NCI-H69 (cell line): ENCODE results near the gene GAMT.

Experiments used
- DNase-seq: peaks from one replicate; lab custom pipeline; 2025; lab: John Stamatoyannopoulos, UW

Gene GAMT

GRCh38 chr19:1418496-1418775 lies 17.1 kb upstream of the GAMT start:
- no peak for DNase-seq

DNA sequence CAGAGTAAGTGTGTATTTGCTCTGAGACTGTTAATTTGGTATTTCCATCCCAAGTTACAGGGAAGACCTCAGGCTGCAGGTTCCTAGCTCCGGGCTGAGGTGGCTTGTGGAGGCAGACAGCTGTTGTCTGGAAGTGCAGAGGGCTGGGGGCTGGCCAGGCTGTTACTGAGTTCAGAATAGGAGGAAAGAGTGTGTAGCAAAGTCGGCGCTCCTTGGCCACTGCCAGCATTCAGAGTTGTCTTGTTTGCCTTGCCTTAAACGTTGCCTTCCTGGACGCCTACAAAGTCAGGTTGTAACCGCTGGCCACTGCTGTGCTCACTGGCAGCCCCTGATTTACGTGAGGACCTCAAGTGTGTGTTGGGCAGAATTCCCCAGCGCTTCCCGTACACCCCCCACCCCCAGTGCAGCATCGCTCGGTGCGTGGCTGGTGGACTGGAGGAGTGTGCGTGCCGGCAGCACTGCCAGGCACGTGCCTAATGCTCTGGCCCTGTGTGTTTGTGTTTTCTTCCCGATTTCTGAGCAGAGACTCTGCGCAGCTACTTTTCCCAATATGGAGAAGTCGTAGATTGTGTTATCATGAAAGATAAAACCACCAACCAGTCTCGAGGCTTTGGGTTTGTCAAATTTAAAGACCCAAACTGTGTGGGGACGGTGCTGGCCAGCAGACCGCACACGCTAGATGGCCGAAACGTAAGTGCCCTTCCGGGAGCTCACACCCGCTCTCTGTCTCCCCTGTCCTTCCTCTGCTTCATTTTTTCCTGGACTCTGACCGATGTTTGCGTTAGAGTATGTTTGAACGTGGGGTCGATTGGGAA lies 16.5 kb upstream of the GAMT start:
- no peak for DNase-seq

GRCh38 chr19:1417145-1417544 lies 15.8 kb upstream of the GAMT start:
- DNase-seq, result no peak

DNA sequence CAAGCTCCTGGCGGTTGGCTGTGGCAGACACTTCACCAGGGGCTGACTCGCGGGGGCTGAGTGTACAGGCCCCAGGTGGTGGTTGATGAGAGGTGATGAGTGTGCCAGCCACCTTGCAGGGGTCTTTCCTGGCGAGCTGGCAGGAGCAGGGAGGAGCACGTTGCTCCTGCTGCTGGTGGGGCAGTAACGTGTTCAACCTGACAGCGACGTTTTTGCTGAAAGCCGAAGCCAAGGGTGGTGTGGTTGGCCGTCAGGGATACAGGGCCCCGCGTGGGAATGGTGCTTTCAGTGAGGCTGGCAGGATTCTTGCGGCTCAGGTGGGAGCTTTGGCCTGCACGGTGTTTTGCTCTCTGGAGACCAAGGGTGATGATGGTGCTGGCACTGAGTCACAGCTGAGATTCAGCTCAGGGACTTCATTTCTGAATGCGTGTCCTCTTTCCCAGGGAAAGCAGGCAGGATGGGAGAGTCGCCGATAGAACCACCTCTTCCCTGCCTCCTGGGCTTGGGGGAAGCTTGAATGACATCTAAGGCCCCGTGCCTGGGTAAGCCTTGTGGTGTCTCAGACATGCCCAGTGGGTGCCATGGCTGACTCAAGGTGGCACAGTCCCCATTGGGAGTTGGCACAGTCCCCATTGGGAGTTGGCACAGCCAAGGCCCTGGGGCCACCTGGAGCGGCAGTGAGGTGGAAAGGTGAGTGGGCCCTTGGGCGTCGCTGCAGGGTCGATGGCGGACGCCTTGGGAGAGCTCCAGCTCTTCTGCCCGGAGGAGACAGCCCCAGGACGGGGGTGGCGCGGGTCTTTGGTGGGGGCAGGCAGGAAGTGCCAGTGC lies 14.9 kb upstream of the GAMT start:
- DNase-seq, result no peak

- DNase-seq, result no peak
Measured at GRCh38 chr19:1412995-1413800, 11.9 kb upstream of the GAMT start.

DNA sequence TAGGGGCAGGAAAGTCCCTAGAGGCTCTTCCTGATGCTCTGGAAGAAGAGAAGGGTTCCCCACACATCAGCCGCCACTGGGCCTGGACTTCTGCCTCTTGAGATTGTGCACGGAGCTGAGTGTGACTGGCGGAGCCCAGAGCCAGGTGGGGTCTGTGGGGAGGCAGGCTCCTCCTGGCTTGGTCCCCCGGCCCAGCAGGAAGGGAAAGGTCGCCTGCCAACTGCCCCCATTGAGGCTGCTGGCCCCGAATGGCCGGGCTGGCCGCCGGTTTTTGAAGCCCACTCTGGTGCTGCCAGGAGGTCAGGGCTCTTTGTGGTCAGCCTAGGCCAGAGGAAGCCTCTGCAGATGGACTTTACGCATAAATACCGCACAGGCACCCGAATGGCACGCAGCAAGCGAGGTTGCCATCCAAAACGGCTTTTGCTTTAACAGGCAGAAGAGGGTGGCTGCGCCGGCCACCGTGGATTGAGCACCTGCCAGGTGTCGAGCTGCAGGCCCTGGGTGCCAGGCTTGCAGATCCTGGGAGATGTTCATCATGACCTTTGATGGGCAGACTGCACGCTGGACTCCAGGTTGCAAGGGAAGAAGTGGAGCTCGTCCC lies 11.1 kb upstream of the GAMT start:
- DNase-seq, result no peak

GRCh38 chr19:1411255-1412191 lies 10.2 kb upstream of the GAMT start:
- DNase-seq, result peak; percentile 39

DNA sequence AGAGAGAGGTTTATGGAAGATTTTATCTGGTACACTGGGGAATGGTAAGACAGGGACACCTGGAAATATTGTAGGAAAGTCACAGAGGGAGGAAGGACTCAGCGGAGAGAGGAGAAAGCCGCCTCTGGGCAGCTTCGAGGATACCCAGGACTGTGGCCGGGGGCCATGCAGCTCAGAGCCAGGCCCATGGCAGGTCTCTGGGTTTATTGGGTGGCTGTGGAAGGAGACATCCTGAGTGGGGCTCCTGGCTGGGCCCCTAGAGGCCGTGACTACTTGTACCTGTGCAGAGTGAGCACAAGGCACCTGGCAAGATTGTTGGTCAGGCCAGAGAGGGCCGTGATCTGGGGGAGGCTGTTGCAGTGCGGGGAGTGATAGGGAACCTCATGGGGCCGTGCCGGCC lies 9.4 kb upstream of the GAMT start:
- no peak for DNase-seq

DNA sequence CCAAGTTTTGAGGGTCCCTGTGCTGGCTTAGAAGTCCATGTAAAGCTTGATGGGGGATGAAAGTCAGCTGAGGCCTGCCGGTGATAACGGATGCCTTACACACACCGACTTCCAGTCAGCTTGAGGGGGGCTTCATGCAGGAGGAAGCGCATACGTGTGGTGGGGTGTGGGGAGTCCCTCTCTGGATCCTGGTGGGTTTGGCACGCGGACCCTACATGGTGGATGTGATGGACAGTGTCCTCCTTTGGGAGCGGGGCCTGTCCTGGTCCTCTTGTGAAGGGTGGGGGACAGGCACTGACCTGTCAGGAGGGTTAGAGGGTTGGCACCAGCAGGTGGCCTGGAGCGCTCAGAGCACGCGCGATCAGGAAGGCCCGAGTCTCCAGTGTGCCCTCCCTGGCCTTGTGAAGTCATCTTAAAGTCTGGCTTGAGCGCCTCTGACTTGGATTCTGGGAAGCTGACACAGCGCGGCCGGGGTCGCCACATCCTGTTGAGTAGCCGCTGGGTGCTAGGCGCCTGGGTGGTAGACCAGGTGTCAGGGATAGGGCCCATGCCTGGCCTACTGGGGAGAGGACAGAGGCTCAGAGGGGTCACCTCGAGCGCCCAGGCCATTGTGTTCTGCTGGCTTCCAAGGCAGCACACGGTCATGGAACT lies 8.9 kb upstream of the GAMT start:
- no peak for DNase-seq

- no peak for DNase-seq
Measured at GRCh38 chr19:1409204-1410005, 8.1 kb upstream of the GAMT start.

GRCh38 chr19:1408300-1409203 lies 7.2 kb upstream of the GAMT start:
- DNase-seq, result peak; percentile 57

- peak; percentile 79 for DNase-seq
Measured at GRCh38 chr19:1407528-1408299, 6.4 kb upstream of the GAMT start, which contains the start of gene DAZAP1. Gene DAZAP1 (plus strand): TSS chr19:1407586. CDS start chr19:1407774, 188 bp downstream.

DNA sequence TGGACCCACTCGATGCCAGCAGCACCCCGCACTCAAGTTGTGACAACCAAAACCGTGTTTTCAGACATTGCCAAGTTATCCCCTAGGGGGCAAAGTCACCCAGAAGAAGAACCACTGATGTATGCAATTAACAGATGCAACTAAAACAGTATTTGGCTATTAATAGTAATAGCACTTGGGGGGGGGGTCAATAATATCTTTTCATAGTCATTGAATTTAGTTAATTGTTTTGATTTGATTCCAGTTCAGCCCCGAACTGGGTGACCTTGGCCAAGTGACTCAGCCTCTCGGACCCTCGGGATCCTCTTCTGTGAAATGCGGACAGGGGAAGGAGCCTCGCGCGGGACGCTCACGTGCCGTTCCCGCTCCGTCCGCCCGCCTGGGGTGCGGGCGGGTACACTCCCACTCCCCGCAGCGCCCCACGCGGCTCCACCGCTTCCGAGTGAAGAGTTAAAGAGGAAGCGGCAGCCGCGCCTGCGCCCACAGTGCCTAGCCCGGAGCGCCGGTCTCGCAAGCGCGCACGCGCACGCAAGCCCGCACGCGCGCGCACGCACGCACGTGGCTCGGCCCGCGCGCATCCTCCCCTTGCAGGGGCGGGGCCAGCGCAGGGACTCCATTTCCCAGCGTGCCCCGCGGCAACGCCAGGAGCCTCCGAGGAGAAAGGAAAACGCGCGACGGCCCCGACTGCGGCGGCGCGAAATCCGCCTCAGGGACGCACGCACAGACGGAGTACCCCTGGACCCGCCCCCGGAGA lies 5.6 kb upstream of the GAMT start:
- peak; percentile 100 for DNase-seq

GRCh38 chr19:1402411-1403070 lies 1.2 kb upstream of the GAMT start:
- DNase-seq, result peak; percentile 33

- DNase-seq, result no peak
Measured at GRCh38 chr19:1401889-1402217, 511 bp upstream of the GAMT start.

GRCh38 chr19:1400281-1401137 lies 833 bp downstream of the GAMT start:
- DNase-seq, result peak; percentile 47
